NCI-H1694 (cell line): ENCODE data around the gene TARS2.

ENCODE experiments used
- DNase-seq: peaks from one replicate; lab custom pipeline; 2025; lab: John Stamatoyannopoulos, UW

TARS2 gene, protein sequence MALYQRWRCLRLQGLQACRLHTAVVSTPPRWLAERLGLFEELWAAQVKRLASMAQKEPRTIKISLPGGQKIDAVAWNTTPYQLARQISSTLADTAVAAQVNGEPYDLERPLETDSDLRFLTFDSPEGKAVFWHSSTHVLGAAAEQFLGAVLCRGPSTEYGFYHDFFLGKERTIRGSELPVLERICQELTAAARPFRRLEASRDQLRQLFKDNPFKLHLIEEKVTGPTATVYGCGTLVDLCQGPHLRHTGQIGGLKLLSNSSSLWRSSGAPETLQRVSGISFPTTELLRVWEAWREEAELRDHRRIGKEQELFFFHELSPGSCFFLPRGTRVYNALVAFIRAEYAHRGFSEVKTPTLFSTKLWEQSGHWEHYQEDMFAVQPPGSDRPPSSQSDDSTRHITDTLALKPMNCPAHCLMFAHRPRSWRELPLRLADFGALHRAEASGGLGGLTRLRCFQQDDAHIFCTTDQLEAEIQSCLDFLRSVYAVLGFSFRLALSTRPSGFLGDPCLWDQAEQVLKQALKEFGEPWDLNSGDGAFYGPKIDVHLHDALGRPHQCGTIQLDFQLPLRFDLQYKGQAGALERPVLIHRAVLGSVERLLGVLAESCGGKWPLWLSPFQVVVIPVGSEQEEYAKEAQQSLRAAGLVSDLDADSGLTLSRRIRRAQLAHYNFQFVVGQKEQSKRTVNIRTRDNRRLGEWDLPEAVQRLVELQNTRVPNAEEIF

DNA sequence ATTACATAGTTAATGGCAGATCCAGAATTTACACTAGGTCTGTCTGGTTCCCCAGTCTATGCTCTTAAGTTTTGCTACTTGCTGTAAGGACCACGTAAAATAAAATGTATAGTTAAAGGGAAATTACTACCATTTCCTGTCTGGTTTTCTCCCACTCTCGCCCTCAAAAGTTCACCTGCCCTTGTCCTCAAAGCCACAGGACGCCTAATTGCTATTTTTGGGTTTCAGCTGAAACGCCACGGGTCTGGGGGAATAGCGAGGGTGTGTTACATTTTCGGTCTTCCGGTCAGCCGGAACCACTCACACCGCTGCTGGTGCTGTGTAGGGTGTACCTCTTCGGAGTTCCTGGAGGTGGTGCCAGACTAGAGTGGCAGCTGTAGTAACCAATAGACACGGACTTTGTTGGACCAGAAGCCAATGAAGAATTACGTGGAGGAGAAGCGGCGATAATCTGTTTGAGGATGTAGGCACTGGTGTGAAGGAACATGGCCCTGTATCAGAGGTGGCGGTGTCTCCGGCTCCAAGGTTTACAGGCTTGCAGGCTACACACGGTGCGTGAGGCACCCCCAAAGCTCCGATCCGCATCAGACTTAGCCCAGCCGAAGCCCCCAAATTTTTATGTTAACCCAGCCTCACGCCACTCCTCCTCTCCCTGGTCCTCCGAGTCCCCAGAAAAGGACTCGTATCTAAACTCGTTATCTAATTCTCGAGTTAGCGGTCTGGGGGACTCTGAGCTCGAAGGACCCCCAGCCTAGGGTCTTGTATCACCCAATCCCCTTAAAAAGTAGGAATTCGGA lies at the start of gene TARS2:
Gene TARS2, plus strand, starts transcription at position 454 of the 797 bp plus-strand sequence. Its CDS starts 32 bp downstream, at position 486.
- DNase-seq: peak; percentile 99

- no peak for DNase-seq
These were observed 46.1 kb upstream of the TARS2 start for GRCh38 chr1:150441121-150441520.

GRCh38 chr1:150444232-150444631 lies 43.0 kb upstream of the TARS2 start:
- no peak for DNase-seq

GRCh38 chr1:150456146-150456647 lies 31.0 kb upstream of the TARS2 start:
- no peak for DNase-seq

GRCh38 chr1:150464422-150464826 lies 22.8 kb upstream of the TARS2 start:
- peak; percentile 68 for DNase-seq

DNA sequence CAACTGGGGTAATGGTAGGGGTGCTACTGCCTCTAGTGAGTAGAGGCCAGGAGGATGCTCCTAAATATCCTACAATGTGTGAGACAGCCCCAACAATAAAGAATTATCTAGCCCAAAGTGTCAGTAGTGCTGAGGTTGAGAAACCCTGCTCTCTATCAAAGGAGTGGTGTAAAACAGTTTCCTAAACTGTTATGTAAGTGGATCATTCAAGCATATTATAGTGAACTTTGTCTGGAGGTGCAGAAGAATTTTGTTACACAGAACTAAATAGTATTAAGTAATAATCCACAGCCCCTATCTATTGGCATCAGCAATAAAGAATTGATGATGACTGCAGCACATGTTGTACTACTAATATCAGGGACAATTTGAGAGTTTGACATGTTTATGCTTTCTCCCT lies 20.3 kb upstream of the TARS2 start:
- no peak for DNase-seq

- DNase-seq: no peak
These were observed 17.9 kb upstream of the TARS2 start for GRCh38 chr1:150469291-150469690.

DNA sequence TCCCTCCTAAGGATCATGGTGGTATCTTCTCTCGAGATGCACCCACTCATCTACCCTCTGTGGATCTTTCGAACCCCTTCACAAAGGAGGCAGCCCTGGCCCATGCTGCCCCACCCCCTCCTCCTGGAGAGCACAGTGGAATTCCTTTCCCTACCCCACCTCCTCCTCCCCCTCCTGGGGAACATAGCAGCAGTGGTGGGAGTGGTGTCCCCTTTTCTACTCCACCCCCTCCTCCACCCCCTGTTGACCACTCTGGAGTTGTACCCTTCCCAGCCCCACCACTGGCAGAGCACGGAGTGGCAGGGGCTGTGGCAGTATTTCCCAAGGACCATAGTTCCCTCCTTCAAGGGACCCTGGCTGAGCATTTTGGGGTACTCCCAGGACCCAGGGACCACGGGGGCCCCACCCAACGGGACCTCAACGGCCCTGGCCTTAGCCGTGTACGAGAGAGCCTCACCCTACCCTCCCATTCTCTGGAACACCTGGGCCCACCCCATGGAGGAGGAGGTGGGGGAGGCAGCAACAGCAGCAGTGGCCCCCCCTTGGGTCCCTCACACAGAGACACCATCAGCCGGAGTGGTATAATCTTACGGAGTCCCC lies 14.5 kb upstream of the TARS2 start:
- no peak for DNase-seq

DNA sequence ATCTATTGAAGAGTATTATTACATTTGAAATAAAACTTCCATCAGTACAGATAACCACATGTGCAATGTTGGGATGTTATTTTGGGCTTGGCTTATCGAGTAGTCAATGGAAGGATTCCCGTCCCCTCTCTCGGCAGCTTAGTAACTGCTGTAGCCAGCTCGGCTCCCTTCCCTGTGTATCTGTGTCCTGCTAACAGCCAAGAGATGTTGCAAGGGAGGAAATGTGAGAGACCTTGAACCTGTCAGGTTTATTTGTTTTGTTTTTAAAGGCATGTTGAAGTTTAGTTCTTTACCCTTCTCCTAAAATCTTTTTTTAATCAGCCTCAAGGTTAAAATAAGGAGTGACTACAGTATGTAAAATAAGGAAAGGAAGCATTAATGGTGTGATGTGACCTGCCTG lies 13.6 kb upstream of the TARS2 start:
- DNase-seq: no peak

- DNase-seq: no peak
These were observed 12.3 kb upstream of the TARS2 start for GRCh38 chr1:150474869-150475268.

- DNase-seq: no peak
These were observed 10.5 kb upstream of the TARS2 start for GRCh38 chr1:150476754-150477153.

- no peak for DNase-seq
These were observed 9.9 kb upstream of the TARS2 start for GRCh38 chr1:150477320-150477719.

DNA sequence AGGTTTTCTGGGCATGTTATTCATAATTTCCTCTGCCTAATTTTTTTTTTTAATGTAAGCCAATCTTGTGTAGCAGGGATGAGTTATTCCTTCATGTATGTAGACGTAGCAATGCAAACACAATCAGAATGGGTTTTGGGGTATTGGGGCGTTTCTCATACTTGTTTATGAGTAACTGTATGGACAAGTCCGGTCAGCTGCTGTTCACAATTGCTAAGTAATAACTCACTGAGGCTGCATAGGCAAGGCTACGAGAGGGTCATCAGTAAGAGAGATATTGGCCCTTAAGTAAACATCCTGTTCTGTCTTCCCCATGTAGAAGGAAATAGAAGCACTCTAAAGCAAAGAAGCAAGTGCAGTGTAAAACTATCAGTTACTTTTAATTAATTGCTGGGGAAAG lies 9.5 kb upstream of the TARS2 start:
- DNase-seq: no peak

DNA sequence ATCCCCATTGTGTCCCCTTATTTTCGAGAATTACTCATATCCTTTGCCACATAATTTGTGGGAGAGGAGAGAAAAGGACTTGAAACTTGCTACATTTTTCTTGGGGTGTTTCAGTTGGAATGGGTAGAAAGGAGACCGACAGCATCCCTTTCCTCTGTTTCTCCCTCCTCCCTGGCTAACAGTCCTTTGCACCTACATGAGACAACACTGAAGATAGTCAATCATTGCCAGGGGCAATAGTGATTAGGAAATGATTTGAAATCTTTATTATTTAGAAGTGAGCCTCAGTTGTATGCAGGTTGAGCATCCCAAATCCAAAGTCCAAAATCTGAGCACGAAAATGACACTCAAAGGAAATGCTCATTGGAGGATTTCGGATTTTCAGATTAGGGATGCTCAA lies 7.8 kb upstream of the TARS2 start:
- DNase-seq: no peak

DNA sequence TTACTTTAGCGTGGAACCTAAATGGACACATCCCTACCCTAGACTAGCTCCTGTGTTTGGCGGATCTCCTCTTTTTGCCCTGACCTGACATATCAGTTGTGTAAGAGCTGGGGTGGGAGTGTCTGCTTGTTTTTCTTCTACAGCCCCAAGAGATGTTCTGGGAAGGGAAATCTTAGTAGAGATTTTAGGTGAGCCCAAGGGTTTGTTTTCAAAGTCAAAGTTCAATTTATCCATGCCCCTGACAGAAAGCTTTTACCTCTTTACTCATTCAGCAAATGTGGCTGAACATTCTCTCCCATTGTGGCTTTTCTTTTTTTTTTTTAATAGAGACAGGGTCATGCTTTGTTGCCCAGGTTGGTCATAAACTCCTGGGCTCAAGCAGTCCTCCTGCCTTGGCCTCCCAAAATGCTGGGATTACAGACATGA lies 7.3 kb upstream of the TARS2 start:
- no peak for DNase-seq

DNA sequence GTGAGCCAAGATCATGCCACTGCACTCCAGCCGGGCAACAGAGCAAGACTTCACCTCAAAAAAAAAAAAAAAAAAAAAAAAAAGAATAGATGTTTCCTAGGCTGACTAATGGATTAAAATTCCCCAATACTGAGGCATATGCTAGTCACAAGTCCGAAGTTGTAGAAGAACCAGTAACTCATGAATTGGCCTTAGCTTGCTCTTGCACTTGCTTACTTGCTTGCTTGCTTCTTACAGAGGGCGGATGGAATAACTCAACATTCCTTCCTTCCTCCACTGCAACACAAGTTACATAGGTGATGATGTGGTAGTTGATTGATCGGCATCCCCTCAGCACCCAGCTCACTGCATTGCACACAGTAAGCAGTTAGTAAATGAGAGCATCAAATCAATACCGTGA lies 2.8 kb upstream of the TARS2 start:
- DNase-seq: no peak

DNA sequence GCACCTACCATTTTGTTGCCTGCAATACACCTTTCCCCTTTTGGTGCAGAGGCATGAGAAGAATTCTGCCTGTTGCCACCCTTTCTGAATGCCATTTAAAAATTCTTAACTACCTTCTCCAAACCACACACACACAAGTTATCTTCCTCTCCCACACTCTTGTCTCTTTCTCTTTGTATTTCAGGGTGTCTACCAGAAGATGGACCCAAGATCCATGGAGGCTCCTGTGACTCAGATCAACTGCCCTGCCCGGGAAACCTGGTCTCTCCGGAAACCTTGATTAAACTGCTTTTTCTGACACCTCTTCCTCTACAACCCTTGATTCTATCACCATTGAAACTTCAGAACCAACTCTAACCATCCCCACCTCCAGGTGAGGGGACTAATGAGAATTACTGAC lies 2.4 kb upstream of the TARS2 start:
- peak; percentile 5 for DNase-seq

DNA sequence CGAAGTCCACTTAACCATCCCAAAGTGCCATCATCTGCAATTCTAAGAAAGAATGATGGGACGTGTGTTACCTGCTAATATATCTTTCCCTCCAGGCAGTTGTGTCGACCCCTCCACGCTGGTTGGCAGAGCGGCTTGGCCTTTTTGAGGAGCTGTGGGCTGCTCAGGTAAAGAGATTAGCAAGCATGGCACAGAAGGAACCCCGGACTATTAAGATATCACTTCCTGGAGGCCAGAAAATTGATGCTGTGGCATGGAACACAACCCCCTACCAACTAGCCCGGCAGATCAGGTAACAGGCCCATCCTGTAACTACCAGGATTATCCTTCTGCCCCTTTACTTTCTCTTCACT lies 520 bp downstream of the TARS2 start:
- DNase-seq: no peak

DNA sequence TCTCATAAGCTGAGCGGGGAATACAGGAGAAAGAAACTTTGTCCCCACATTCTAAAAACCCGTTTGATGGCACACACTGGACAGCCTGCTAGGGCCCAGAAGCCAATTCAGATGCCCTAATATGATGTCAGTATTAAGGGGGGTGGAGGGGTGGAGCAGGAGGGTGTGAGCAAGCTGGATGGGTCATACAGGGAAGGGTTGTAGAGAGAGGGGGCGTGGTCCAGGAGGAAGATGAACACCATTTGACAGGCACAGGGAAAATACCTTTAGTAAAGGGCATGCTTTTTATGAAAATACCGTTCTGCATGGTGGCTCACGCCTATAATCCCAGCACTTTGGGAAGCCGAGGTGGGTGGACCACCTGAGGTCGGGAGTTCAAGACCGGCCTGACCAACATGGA lies 6.0 kb downstream of the TARS2 start:
- no peak for DNase-seq

DNA sequence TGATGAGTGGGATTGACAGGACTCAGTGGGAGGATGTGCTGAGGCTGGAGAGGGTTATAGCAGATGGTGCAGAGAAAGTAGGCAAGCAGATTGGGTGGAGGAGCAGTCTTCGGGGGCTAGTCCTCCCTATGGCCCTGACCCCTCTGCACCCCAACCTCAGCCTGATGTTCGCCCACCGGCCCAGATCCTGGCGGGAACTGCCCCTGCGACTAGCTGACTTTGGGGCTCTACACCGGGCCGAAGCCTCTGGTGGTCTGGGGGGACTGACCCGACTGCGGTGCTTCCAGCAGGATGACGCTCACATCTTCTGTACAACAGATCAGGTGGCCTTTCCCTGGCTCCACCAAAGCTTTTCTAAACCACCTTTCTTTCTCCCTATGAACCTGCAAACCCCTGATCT lies 11.1 kb downstream of the TARS2 start:
- DNase-seq: no peak

GRCh38 chr1:150505431-150505830 lies 18.2 kb downstream of the TARS2 start:
- no peak for DNase-seq
